ENCODE results near the gene F12.

The F12 gene

DNA sequence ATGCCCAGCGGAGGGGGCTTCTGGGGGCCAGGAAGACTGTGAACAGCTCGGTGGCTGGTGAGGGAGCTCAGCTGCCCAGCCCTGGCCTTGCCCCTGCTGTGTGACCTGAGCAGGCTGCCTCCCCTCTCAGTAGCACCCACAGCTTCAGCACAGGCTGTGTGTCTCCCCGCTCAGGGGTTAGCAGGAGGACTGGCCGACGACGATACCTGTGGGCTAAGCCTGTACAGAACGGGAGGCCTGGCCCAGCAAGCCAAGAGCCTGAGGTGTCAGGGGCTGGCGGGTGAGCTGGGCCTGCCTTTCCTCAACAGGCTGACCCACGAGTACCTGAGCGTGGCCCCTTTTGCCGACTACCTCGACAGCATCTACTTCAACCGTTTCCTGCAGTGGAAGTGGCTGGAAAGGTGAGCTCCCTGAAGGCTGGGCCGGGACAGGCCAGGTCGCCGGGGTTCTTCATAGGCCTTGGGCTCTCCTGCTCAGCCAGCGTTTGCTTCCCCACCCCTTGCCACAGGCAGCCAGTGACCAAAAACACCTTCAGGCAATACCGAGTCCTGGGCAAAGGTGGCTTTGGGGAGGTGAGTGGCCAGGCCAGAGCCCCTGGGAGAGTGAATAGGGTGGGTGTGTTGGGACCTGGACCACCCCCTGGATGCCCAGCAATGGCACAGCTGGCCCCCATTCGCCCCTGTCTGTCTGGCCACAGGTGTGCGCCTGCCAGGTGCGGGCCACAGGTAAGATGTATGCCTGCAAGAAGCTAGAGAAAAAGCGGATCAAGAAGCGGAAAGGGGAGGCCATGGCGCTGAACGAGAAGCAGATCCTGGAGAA lies 23.7 kb upstream of the F12 start:
- TF ChIP-seq, protein P1, sequence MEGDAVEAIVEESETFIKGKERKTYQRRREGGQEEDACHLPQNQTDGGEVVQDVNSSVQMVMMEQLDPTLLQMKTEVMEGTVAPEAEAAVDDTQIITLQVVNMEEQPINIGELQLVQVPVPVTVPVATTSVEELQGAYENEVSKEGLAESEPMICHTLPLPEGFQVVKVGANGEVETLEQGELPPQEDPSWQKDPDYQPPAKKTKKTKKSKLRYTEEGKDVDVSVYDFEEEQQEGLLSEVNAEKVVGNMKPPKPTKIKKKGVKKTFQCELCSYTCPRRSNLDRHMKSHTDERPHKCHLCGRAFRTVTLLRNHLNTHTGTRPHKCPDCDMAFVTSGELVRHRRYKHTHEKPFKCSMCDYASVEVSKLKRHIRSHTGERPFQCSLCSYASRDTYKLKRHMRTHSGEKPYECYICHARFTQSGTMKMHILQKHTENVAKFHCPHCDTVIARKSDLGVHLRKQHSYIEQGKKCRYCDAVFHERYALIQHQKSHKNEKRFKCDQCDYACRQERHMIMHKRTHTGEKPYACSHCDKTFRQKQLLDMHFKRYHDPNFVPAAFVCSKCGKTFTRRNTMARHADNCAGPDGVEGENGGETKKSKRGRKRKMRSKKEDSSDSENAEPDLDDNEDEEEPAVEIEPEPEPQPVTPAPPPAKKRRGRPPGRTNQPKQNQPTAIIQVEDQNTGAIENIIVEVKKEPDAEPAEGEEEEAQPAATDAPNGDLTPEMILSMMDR (IDR thresholded peaks at IDR 0.05; ENCODE audit: low read depth, low read length): no peak

DNA sequence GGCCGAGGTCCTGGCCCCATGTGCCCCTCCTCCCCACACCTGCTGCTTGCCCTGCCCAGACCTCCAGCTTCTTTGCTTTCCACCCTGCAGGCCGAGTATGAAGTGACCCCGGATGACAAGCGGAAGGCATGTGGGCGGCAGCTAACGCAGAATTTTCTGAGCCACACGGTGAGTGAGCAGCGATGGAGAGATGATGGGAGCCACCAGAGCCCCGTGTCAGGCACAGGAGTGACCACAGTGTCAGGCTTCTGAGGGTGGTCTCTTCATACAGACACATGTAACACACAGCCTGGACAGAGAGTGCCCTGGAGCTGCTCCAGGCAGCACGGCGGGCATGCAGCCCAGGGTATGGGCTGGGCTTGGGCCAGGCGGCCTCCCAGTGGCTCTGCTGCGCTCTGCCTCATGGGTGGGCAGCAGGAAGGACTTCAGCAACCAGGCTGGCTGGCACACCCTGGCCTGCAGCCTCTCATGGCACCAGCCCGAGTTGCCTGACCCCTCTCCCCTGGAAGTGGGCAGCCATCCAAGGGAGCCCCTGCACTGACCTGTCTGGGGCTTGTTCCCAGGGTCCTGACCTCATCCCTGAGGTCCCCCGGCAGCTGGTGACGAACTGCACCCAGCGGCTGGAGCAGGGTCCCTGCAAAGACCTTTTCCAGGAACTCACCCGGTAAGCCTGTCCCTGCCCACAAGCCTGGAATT lies 22.9 kb upstream of the F12 start:
- TF ChIP-seq, protein P1 (IDR thresholded peaks at IDR 0.05; ENCODE audit: low read depth, low read length): no peak
- no peak for DNase-seq (ENCODE audit: extremely low read depth, low read depth)

More for the DNA sequence above, 23.7 kb upstream of the F12 start:
- no peak for DNase-seq (ENCODE audit: extremely low read depth, low read depth)

DNA sequence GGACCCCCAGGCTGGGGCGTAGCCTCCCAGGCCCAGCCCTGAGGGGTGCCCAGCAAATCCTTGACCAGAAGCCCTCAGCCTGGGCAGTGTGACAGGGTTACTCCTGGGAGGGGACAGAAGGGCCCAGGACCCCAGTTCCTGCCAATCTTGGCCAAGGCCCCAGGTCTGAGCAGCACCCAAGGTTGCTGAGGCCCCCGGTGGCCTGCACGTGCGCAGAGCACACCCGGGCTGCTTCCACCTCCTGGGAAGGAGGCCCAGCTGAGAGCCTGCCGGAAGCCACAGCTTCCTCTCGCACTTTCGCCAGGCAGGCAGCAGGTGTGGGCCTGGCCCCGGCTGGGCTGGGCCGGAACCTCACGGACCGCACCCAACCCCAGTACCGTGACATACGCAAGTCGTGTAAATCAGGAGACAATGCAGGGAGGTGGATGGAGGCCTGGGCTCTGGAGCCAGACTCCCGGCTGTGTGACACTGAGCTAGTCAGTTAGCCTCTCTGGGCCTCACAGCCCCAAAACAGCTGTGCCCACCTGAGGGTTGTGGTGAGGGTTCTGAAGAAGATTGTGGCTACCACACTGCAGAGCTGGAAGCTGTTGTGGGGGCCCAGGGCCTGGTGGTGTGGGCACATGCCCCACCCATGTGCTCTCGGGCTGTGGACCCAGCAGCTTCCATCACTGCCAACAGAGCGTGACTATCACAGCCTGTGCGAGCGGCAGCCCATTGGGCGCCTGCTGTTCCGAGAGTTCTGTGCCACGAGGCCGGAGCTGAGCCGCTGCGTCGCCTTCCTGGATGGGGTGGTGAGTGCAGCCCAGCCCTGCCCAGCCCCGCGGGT lies 22.2 kb upstream of the F12 start:
- no peak for DNase-seq (ENCODE audit: extremely low read depth, low read depth)
- TF ChIP-seq, protein P1 (IDR thresholded peaks at IDR 0.05; ENCODE audit: low read depth, low read length): no peak

DNA sequence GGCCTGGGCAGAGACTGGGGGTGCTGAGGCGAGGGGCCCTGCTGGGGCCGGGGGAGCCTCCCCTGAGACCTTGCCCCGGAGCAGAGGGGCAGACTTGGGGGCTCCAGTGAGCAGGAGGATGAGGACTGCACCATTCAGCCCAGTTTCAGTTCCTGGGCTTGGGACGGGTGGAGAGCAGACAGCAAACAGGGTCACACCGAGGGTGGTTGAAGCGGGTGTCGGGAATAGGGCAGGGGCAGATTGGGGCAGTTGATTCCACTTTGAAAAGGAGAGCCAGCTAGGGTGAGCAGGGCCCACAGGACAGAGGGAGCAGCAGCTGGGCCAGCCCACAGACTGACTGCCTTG lies 21.6 kb upstream of the F12 start:
- DNase-seq (ENCODE audit: extremely low read depth, low read depth): no peak
- TF ChIP-seq, protein P1 (IDR thresholded peaks at IDR 0.05; ENCODE audit: low read depth, low read length): no peak

DNA sequence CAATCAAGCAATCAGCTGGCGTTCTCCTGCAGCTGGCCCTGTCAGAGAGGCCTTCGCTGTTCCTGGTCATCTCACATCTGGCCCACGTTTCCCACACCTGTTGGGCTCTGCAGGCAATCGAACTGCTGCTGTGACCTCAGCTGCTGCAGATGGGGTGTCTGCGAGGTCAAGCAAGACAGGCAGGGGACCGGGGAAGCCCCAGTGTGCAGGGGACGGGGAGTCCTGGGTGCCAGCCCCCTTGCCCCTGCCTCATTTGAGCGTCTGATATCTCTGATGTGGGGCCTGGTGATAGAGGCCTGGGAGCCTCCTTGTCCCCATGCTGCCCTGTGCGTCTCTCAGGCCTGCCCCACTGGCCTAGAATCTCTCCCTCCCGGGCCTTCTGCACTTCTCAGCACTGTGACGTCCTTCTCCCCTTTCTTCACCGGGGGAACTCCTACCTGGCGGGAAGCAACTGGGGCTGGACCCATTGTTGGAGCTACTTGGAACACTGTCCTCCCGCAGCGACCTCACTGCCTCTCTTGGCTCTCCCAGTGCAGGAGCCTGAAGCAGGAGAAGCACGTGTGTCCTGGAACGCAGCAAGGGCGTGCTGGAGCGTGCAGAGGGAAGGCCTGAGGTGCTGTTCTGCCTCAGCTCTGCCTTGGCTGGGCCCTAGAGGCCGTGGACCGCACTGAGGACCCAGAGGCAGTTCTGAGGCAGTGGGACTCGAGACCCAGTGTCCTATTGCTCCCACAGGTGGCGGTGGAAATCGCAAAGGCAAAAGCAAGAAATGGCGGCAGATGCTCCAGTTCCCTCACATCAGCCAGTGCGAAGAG lies 21.0 kb upstream of the F12 start:
- TF ChIP-seq, protein P1 (IDR thresholded peaks at IDR 0.05; ENCODE audit: low read depth, low read length): no peak
- DNase-seq (ENCODE audit: extremely low read depth, low read depth): no peak

DNA sequence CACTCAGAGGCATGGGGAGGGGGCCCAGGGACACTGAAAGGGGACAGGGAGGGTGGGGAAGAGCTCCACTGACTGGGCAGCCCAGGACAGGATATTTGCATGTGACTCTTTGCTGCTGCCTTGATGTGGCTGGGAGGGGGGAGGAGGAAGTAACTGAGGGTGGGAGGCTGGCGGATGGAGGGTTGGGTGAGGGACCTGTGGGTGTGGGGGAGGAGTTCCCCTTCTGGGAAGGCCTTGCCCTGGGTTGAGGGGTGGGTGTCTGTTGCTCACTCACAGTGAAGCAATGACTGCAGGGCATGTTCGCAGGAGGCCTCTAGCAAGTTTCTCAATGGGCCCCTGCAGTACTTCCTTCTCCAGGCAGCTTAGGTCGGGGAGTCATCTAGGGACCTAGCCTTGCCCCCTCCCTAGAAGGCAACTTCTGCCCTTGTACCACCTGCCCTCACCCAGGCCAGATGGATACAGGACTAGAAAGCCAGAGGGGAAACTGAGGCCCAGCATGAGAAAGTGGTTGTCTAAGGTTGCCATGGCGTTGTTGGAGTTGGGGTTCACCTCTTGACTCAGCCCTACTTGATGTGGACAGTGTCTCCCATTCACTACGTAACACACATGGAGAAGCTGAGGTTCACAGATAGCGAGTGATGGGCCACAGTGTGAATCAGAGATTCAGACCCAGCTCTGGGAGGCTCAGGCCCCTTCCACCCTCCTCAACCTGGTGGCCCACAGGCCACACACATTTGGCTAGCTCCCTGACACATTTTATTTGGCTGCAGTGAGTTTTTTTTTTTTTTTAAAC lies 20.1 kb upstream of the F12 start:
- TF ChIP-seq, protein P1 (IDR thresholded peaks at IDR 0.05; ENCODE audit: low read depth, low read length): no peak
- no peak for DNase-seq (ENCODE audit: extremely low read depth, low read depth)
